Fibroblast of peridontal ligament (primary cell): ENCODE measurements around the gene PAPOLB.

Source experiments
- DNase-seq: peaks from one replicate; pipeline ENCODE4 v3.0.0-alpha.2; 2010; ENCODE audit errors: extremely low read depth

Gene PAPOLB

GRCh38 chr7:4842319-4843064 lies 19.3 kb downstream of the PAPOLB start:
- no peak for DNase-seq

GRCh38 chr7:4841836-4842235 lies 20.0 kb downstream of the PAPOLB start:
- DNase-seq = no peak

- DNase-seq = no peak
Measured at GRCh38 chr7:4841007-4841784, 20.6 kb downstream of the PAPOLB start.

GRCh38 chr7:4840079-4840501 lies 21.7 kb downstream of the PAPOLB start:
- no peak for DNase-seq

- no peak for DNase-seq
Measured at GRCh38 chr7:4838626-4839334, 23.1 kb downstream of the PAPOLB start.

GRCh38 chr7:4837803-4838625 lies 23.8 kb downstream of the PAPOLB start:
- DNase-seq = no peak

- DNase-seq = no peak
Measured at GRCh38 chr7:4837041-4837802, 24.6 kb downstream of the PAPOLB start.

GRCh38 chr7:4836206-4836661 lies 25.6 kb downstream of the PAPOLB start:
- DNase-seq = no peak

GRCh38 chr7:4835398-4836205 lies 26.2 kb downstream of the PAPOLB start:
- DNase-seq = no peak

- no peak for DNase-seq
Measured at GRCh38 chr7:4834601-4835397, 27.0 kb downstream of the PAPOLB start.

GRCh38 chr7:4833691-4834600 lies 27.9 kb downstream of the PAPOLB start:
- no peak for DNase-seq

GRCh38 chr7:4833176-4833575 lies 28.7 kb downstream of the PAPOLB start:
- no peak for DNase-seq

GRCh38 chr7:4832711-4833110 lies 29.1 kb downstream of the PAPOLB start:
- DNase-seq = no peak

- DNase-seq = no peak
Measured at GRCh38 chr7:4831723-4832495, 29.9 kb downstream of the PAPOLB start.

- peak; percentile 17 for DNase-seq
Measured at GRCh38 chr7:4830176-4830575, 31.7 kb downstream of the PAPOLB start.

GRCh38 chr7:4828720-4829383 lies 33.0 kb downstream of the PAPOLB start:
- DNase-seq = no peak

- DNase-seq = no peak
Measured at GRCh38 chr7:4825081-4825480, 36.7 kb downstream of the PAPOLB start.
